Epithelial cell of proximal tubule (primary cell): Measurements from ENCODE around the gene BRPF1. TPM values are rescaled to one million over a fixed set of nuclear protein-coding genes. Genes with fewer than 3 reads are reported as not detected.

Experiments used
- DNase-seq: peaks from one replicate; pipeline ENCODE4 v3.0.0-alpha.2; 2011; ENCODE audit warnings: low read depth
- H3K4me3 ChIP-seq: 2 replicates; pipeline ENCODE4 v1.5.1; 2011; ENCODE audit warnings: low read depth, mild to moderate bottlenecking, low read length
- CTCF ChIP-seq: conservative IDR thresholded peaks from 2 replicates; pipeline ENCODE4 v1.5.1; 2012; ENCODE audit warnings: low read depth, mild to moderate bottlenecking, low read length
- total RNA-seq: library from RNA; depleted of rRNA; stranded (reverse); fragments of >200 nt; gene quantifications from 2 replicates; pipeline ENCODE4 v1.2.3, GENCODE V29; 2015

The BRPF1 gene
- total RNA-seq, 1 donor from 2014 or later, result 15.7 TPM

- TF ChIP-seq CTCF, result no peak
- no peak for DNase-seq
These were observed 12.6 kb downstream of the BRPF1 start for GRCh38 chr3:9744162-9744561.

GRCh38 chr3:9745521-9745920, 14.0 kb downstream of the BRPF1 start:
- no peak for TF ChIP-seq CTCF
- H3K4me3 ChIP-seq, result no peak overlapping the region
- no peak for DNase-seq

More at GRCh38 chr3:9744162-9744561, 12.6 kb downstream of the BRPF1 start:
- no peak overlapping the region for H3K4me3 ChIP-seq

- no peak for DNase-seq
- no peak overlapping the region for H3K4me3 ChIP-seq
- TF ChIP-seq CTCF, result no peak
These were observed 14.8 kb downstream of the BRPF1 start for GRCh38 chr3:9746330-9746729.

- no peak for DNase-seq
- H3K4me3 ChIP-seq, result no peak overlapping the region
- no peak for TF ChIP-seq CTCF
These were observed 15.7 kb downstream of the BRPF1 start for GRCh38 chr3:9747267-9747666.

GRCh38 chr3:9748031-9748430, 16.5 kb downstream of the BRPF1 start:
- H3K4me3 ChIP-seq, result no peak overlapping the region
- DNase-seq, result no peak
- TF ChIP-seq CTCF, result no peak

GRCh38 chr3:9749296-9749644, 17.7 kb downstream of the BRPF1 start:
- no peak for TF ChIP-seq CTCF
- peak overlapping the region; percentile 75 for H3K4me3 ChIP-seq
- no peak for DNase-seq

- TF ChIP-seq CTCF, result no peak
- peak; percentile 88 for DNase-seq
- H3K4me3 ChIP-seq, result peak within 1 kb of the TSS; percentile 75
These were observed 18.4 kb downstream of the BRPF1 start, which contains the start of gene OGG1 for GRCh38 chr3:9749645-9750555. OGG1 (plus strand) TSS chr3:9749952; CDS start chr3:9750287, 335 bp downstream.
